Hippocampal formation (tissue), 2 donors: ENCODE results near the gene PRICKLE2.

Source experiments
- DNase-seq, 2 donors: peaks; one replicate each; lab custom pipeline; 2025; lab: John Stamatoyannopoulos, UW

PRICKLE2 gene

DNA sequence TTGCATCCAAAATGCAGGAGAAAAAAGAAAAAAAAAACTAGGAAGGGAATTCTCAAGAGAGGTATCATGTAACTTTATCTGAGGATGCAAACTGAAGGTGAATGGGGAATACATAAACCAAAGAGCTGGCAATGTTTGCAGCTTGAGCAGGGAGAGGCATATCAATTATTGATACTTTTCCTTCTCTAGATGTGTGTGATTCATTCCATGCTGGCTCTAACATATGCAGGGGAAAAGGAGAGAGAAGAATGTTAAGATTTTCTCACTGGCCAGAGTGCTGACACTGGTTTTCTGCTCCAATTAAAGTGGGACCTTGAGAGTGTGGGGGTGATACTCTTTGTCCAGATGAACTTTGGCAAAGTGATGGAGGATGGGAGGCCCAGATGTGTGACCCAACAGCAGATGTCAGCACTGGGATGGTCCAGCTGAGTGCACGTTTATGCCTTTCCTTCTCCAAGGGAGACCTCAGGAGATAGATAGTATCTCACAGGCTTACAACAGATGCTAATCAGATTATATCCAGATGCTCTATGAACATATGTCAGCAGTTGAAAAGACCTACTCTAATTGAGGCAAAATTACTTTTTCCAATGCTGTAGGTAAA, 152.0 kb downstream of the PRICKLE2 start:
- no peak for DNase-seq

DNA sequence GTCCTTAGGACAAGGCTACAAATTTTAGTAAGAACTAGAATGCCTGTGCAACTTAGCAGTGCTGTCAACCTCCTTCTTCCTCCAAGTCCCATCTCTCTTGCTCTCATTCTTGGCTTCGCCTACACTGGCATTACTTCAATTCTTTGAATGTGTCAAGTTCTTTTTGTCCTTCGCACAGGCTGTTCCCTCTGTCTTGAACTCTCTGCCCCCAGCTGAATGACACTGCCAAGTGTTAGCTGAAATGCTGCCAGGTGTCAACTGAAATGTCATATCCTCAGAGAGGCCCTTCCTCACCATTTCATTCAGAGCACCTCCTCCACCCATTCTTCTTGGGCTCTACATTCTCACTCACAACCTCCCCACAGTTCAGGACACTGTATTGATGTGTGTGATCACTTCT, 153.1 kb downstream of the PRICKLE2 start:
- peak in 1 of 2 donors; percentile 18 for DNase-seq

GRCh38 chr3:64070704-64071103, 154.6 kb downstream of the PRICKLE2 start:
- DNase-seq, result no peak

GRCh38 chr3:64067506-64068346, 157.5 kb downstream of the PRICKLE2 start:
- no peak for DNase-seq

DNA sequence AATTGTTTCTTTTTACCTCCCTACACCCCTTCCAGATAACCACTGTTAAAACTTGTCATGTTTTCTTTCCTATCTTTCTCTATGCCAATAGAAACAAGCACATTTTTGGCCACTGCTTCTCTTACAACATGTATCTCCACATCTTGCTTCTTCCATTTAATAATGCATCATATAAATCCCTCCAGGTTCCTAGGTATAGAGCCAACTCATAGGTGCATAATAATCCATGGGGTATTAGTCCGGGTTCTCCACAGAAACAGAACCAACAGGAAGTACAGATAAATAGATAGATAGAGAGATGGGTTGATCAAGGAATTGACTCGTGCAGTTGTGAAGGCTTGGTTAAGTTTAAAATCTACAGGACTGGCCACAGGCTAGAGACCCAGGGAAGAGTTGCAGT, 160.5 kb downstream of the PRICKLE2 start:
- DNase-seq, result no peak

DNA sequence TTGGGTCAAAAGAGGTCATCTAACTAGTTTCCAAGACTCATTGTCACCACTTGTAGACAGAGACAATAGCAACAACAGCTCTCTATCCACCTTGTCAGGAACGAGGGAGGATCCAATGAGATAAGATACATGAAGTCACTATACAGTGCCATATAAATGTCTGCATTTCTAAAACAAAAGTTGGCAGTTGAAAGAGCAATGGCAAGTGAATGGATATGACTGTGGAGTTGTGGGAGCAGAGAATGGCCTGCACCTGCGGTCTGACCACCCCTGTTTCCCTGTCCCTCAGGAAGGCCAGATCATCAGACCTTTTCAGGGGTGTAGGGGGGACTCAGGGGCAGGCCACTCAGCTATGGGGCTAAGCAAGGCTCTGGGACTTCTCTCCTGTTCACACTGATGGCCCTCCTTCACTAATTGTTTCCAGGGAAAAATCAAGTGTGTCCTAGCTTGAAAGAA, 161.3 kb downstream of the PRICKLE2 start:
- no peak for DNase-seq

GRCh38 chr3:64063207-64063982, 161.9 kb downstream of the PRICKLE2 start:
- no peak for DNase-seq

GRCh38 chr3:64061628-64062027, 163.6 kb downstream of the PRICKLE2 start:
- no peak for DNase-seq

- no peak for DNase-seq
Measured at GRCh38 chr3:64059484-64060175, 165.6 kb downstream of the PRICKLE2 start.

DNA sequence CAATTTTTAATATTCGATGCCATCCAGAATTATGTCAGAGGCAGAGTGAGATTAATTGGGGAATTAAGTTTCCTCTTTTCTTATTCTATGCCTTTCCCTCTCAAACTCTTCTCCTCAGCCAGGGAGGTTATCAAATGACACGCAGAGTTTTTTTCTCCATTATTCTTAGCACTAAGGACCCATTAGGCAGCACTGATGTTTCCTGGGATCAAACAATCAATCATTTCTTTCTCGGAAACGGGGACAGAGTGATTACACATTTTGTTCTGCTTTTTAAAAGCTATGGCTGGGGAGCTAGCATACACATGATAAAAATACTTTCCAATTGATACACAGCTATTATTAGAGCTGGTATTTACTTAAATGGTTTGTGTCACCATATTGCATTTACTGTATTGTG, 166.7 kb downstream of the PRICKLE2 start:
- DNase-seq, result no peak

- DNase-seq, result no peak
Measured at GRCh38 chr3:64057231-64057630, 168.0 kb downstream of the PRICKLE2 start.

DNA sequence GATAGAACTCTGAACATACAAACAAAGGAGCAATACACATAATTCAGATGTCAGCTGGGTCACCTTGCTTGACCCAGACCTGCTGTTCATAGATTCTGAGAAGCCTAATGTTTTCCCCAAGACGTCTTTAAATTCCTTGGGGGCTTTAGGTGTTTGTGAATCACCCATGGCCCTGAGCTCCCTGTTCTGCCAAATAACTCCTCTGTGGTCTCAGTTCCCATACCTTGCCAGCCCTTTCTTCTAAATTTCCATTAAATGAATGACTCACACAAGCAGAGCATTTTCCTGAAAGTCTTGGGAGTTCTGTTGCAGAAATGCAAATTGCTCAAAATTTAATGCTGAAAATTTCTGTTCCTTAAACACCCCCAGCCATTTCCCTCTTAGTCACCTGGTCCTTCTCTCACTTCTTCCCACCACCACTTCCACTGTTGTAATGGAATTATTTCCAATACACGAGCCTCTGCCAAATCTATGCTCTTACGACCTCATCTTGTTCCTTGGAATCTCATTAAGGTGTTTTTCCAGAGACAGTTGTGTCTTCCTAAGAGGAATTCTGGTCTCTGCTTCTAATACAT, 168.6 kb downstream of the PRICKLE2 start:
- no peak for DNase-seq

GRCh38 chr3:64055076-64055475, 170.2 kb downstream of the PRICKLE2 start:
- DNase-seq, result no peak

- DNase-seq, result no peak
Measured at GRCh38 chr3:64054488-64054887, 170.8 kb downstream of the PRICKLE2 start.

DNA sequence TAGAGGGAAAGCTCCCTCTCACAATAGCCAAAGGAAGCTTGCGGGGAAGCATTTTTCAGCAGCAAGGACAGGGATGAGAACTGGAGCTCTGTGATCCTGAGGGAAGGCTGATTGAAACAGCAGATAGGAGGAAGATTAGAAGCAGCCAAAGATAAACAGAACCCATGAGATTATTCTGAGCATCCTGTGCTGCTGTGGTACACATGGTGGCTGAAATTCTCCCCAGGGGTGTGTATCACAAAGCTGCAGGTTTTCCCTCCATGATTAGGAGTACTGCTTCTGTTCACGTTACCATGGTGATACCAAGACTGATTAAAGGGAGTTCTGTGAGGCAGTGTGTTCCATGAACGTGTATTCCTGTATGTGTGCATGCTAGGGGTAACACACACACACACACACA, 171.7 kb downstream of the PRICKLE2 start:
- DNase-seq, result peak in 1 of 2 donors; percentile 6

GRCh38 chr3:64053117-64053516, 172.1 kb downstream of the PRICKLE2 start:
- DNase-seq, result no peak

DNA sequence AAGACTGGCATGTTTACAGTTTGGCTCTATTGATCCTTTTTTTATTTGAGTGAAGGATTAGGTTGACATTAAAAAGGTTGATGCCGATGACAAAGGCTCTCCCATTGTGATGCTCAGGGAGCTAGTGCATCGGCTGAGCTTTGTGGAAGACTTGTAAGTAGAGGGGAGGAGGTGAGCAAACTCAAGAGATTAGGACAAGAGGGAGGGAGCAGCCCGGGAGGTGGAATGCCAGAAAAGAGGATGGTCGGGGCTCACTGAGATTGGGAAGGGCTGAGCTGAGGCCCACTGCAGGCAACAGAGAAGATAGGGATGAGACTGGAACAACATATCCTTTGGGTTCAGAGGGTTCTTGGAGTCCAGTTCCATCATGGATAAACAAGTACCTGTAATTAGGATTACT, 175.4 kb downstream of the PRICKLE2 start:
- DNase-seq, result no peak

- DNase-seq, result no peak
Measured at GRCh38 chr3:64049136-64049535, 176.1 kb downstream of the PRICKLE2 start.

DNA sequence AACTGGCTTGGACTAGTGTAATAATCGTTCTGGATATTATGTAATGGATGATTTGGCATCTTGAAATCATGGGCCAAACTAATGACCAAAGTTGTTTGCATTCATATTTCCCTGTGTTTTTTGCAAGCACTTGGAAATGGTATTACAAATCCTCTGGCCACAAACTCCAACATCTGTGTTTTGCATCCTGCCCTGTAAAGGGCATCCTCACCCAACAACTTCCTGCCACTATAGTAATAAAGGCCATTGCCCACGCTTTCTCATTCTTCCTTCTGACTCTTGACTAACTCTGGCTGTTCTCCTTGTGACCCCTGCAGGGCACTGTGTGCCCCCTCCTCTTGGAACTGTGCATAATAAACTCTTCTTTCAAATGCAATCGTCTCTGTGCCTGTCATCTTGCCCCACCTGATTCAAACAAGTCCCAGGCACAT, 176.6 kb downstream of the PRICKLE2 start:
- DNase-seq, result no peak

- no peak for DNase-seq
Measured at GRCh38 chr3:64047787-64048186, 177.5 kb downstream of the PRICKLE2 start.

- no peak for DNase-seq
Measured at GRCh38 chr3:64046996-64047594, 178.2 kb downstream of the PRICKLE2 start.
